Measurements from ENCODE around the gene TEX14.
"Not testable (repeated sequence)": the region's sequence is repeated elsewhere in the genome, so short reads cannot be mapped to it uniquely, and the experiment has no call there.

TEX14 gene

DNA sequence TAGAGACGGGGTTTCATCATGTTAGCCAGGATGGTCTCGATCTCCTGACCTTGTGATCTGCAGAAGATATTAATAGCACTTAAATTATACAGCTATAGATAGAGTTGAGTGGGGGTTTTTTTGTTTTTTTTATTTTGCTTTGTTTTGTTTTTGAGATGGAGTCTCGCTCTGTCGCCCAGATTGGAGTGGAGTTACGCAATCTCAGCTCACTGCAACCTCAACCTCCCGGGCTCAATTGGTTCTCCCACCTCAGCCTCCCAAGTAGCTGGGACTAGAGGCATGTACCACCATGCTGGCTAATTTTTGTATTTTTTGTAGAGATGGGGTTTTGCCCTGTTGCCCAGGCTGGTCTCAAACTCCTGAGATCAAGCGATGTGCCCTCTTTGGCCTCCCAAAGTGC lies 1.8 kb downstream of the TEX14 start:
- DNase-seq (ENCODE audit: insufficient read length, low spot score); FAIRE-seq: not testable (repeated sequence)

DNA sequence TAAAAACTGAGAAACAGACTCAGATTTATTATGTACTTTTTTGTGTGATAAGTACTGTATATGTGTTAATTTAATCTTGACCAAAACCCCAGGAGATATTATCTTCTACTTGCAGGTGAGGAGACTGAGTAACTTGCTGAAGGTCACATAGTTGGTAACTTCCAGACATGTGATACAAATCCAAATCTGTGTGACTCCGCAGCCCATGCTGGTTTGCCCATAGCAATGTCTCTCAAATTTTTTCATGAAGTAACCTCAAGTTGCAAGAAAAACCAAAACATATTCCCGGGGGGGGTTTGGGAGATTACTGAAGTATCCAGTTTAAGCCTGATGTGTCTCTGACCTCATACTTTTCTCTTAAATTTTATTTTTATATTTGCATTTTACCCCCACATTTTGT lies 3.3 kb downstream of the TEX14 start:
- no peak for FAIRE-seq
- no peak for DNase-seq (ENCODE audit: insufficient read length, low spot score)

DNA sequence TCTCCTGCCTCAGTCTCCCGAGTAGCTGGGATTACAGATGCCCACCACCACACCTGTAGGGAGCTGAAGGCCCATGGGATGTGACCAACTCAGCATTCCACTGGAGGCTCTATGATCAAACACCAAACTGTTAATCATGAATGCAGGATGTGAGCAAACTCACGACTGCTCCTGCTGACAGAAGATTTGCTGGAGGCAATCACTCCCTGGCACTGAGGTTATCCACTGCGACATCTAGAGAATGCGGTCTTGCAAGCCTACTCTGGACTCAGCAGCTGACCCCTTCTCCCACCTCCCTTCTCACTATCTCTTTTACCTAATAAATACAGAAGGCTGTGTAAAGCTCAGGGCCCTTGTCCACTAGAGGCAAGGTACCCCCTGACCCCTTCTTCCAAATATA lies 4.9 kb downstream of the TEX14 start:
- FAIRE-seq: no peak
- DNase-seq (ENCODE audit: insufficient read length, low spot score): no peak

DNA sequence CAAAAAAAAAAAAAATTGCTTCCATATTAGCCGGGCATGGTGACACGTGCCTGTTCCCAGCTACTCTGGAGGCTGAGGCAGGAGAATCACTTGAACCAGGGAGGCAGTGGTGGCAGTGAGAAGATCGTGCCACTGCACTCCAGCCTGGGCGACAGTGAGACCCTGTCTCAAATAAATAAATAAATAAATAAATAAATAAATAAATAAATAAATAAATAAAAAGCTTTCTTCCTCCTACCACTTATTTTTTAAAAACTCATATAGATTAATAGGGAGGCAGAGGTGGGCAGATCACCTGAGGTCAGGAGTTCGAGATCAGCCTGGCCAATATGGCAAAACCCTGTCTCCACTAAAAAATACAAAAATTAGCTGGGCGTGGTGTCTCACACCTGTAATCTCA lies 7.4 kb downstream of the TEX14 start:
- FAIRE-seq; DNase-seq (ENCODE audit: insufficient read length, low spot score): not testable (repeated sequence)

DNA sequence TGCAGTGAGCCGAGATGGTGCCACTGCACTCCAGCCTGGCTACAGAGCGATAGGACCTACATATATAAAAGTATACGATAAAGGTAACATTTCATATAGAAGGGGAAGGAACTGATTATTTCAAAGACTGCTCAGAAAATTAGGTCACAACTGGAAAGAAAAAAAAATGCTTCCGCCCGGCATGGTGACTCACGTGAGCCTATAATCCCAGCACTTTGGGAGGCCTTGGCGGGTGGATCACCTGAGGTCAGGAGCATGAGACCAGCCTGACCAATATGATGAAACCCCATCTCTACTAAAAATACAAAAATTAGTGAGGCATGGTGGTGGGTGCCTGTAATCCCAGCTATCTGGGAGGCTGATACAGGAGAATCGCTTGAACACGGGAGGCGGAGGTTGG lies 7.8 kb downstream of the TEX14 start:
- FAIRE-seq: no peak

DNA sequence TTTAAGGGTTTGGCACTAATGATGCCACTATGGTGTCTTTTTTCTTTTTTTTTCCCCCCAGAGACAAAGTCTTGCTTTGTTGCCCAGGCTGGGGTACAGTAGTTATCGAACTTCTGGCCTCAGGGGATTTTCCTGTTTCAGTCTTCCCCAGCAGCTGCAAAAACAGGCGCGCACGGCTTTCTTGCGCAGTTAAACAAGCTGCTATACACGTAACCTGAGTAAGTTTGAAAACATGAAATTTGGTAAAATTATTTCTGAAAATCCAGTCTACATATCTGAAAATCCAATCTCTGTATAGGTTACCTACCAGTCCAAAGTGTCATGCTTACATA lies 11.8 kb downstream of the TEX14 start:
- DNase-seq (ENCODE audit: insufficient read length, low spot score) (no peak), FAIRE-seq (no peak)

More for the DNA sequence above, 7.8 kb downstream of the TEX14 start:
- no peak for DNase-seq (ENCODE audit: insufficient read length, low spot score)

DNA sequence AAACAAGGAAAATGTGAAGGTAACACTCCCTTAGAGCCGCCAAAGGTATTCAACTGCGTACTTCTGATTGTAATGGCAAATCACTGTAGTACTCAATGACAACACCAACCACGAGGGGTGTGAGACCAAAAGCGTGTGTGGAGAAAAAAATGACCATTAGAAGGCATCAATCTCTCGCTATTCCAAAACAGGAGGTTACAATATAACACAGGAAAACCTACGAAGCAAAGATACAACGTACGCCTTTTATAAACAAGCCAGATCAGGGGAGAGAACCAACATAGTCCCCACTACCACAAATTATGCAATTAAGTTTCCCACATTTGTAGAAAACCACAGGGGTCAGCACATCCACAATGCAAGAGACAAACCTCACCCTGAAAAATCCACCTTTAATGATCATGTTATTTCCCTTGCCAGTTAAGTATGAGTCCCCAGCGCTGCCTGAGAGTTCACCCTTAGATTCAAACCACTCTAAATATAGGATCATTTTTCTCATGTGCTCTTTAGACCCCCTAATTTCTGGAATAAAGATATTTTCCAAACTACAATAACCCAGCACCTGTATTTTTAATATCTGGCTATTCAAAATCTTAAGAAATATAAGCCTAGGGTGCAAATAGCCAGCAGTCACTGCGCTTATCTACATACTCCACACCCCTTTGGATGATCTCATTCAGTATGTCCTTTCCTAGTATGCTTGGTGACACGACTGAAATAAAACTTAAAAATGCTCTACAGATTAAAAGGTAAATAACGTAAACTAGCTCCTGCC lies 12.4 kb downstream of the TEX14 start:
- DNase-seq (ENCODE audit: insufficient read length, low spot score) (no peak), FAIRE-seq (no peak)

DNA sequence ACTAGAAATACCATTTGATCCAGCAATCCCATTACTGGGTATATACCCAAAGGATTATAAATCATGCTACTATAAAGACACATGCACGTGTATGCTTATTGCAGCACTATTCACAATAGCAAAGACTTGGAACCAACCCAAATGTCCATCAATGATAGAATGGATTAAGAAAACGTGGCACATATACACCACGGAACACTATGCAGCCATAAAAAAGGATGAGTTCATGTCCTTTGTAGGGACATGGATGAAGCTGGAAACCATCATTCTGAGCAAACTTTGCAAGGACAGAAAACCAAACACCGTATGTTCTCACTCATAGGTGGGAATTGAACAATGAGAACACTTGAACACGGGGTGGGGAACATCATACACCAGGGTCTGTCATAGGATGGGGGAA lies 13.6 kb downstream of the TEX14 start:
- not testable (repeated sequence) for DNase-seq (ENCODE audit: insufficient read length, low spot score); FAIRE-seq

DNA sequence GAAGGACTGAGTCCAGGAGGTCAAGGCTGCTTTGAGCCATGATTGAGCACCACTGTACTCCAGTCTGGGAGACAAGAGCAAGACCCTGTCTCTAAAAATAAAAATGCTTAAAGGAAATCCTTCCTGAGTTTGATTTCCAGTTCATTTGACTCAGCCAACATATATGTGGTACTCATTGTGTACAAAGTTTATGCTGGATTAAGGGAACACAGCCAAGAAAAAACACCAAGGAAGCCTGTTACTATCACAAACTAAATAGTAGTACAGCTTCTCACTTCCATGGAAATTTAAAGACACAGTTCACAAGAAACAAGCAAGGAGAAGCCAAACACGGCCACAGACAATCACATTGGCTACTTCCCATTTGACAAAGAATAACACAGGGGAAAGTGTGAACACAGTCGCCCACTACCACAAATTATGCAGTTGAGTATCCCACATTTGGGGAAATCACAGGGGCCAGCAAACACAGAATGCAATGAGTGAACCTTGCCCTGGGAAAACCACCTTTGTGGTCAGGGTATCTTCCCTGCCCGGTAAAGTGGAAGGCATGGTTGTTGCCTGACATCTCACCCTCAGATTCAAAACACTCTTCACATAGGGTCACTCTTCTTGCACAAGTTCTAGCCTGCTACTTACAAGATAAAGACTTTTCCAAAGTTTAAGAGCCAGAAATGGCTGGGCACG lies 14.5 kb downstream of the TEX14 start:
- no peak for DNase-seq (ENCODE audit: insufficient read length, low spot score)
- FAIRE-seq: no peak

DNA sequence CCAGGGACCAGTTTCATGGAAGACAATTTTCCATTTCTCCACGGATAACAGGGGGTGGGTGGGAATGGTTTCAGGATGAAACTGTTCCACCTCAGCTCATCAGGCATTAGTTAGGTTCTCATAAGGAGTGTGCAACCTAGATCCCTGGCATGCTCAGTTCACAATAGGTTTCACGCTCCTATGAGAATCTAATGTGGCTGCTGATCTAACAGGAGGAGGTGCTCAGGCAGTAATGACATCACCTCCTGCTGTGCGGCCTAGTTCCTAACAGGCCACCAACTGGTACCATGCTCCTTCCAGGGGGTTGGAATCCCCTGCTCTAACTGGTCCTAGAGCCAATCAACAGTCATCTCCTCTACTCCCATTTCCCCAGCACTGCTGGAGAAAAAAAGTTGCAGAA lies 19.9 kb downstream of the TEX14 start:
- FAIRE-seq (no peak), DNase-seq (ENCODE audit: insufficient read length, low spot score) (no peak)

DNA sequence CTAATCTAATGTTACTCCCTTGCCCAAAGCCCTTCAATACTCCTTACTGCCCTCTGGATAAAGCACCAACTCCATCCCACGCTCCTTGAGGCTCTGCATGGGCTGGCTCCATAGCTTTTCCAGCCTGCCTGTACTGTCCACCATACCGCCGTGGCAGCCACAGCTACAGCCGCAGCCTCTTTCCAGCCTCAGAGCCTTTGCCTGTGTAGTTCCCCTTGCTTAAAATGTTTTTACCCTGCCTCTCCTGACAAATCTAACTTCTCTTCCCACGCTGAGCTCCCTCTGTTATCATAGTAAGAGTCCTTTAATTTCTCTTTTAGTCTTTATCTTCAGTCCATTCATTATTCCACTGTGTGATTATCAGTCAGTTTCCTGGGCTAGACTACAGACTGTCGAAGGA lies 22.0 kb downstream of the TEX14 start:
- FAIRE-seq (no peak), DNase-seq (ENCODE audit: insufficient read length, low spot score) (no peak)

DNA sequence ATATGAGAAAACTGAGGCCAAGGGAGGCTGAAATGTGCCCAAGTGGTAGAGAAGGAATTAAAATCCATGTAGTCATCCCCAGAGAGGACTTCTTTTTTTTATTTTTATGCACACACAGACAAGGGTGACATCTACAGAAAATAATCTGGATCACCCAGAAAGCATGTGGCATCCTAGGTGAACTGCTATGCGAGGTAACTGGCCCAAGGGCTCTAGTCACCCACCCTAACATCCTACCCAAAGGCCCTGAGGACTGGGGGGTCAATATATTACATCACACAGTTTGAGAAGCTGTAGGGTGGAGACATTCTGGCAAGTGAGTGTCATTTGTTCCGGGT lies 23.3 kb downstream of the TEX14 start:
- DNase-seq (ENCODE audit: insufficient read length, low spot score) (no peak), FAIRE-seq (no peak)

DNA sequence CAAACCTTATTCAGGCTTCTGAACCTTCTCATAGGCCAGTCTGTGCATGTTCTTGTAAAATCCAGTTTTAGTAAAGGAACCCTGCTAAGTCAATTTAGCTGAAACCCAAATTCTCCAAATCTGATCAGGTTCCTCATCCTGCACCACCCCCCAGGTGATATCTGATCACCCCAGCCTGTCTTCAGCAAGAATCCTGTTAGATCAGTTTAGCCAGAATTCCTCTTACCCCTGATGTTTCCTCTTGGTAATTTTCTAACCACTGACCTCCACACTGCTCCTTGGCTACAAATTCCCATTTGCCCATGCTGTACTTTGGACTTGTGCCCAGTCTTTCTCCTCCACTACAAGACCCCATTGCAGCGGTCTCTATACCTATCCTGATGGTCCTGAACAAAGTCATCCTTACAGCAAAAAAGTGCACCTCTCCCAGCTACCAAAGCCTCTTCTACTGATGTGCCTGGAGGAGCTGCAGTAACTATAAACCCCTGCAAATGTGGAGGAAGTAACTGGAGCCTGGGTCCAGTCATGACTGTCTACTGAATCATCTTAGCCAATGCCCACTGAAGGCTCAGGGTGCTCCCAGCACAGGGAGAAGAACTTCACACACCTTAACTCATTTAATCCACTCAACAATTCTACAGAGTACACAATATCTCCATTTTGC lies 23.8 kb downstream of the TEX14 start:
- FAIRE-seq (peak; percentile 13), DNase-seq (ENCODE audit: insufficient read length, low spot score) (peak; percentile 41)

DNA sequence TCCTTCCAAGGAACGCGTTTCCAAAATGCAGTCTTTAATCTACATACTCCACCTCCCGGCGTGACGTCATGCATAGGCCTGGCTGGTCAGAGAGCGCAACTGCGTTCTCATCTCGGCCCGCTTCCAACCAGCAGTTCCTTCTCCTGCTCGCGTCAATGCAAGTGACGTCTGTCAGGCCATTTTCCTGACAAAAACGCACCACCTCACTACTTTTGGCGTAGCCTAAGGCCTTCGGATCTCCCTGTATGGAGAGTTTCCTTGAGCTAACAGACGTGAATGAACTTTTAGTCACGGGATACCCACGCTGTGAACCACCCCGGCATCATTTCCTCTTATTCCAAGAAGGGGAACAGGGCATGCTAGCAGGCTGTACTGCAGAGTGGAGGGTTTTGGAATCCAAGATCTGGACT lies 25.0 kb downstream of the TEX14 start:
- no peak for FAIRE-seq

DNA sequence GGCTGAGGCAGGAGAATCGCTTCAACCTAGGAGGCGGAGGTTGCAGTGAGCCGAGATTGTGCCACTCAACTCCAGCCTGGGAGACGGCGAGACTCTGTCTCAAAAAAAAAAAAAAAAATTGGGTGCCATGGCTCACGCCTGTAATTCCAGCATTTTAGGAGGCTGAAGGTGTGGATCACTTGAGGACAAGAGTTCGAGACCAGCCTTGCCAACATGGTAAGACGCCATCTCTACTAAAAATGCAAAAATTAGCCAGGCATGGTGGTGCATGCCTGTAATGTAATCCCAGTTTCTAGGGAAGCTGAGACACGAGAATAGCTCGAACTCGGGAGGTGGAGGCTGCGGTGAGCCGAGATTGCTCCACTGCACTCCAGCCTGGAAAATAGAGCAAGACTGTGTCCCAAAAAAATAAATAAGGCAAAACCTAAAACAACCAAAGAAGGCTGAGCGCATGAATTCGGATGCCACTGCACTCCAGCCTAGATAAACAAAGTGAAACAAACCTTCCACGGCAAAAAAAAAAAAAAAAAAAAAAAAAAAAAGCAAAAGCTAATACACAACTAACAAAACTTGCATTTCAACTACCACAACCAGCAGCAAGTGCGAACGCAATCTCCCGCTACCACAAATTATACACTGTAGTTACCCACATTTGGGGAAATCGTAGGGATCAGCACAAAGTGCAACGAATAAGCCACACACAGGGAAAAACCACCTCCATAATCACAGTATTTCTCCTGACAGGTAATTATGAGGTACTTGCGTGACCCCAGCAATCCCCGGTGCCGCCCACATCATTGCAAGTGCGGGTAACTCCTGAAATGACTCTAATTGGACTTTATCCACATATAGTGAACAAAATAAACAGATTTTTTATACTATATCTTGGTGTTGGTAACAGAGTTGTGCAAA lies 25.6 kb downstream of the TEX14 start:
- FAIRE-seq (no peak), DNase-seq (ENCODE audit: insufficient read length, low spot score) (no peak)

More for the DNA sequence above, 25.0 kb downstream of the TEX14 start:
- DNase-seq (ENCODE audit: insufficient read length, low spot score): no peak

DNA sequence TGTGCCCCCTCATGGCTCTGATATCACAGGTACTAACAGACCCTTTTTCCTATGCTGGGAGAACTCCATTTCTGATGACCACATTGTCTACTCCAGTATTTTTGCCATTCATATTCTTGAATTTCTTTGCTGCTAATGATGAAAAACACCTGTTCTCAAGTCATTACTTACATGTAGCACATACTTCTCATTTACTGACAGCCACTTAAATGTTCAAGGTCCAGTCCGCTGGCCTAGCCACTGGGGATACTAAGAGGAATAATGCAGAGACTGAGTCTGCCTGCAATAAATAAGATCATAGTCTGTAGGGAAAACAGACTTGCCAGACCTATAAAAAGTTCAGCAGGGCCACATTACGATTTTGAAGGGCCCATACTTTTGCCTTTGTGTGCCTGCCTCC lies 27.5 kb downstream of the TEX14 start:
- no peak for FAIRE-seq

DNA sequence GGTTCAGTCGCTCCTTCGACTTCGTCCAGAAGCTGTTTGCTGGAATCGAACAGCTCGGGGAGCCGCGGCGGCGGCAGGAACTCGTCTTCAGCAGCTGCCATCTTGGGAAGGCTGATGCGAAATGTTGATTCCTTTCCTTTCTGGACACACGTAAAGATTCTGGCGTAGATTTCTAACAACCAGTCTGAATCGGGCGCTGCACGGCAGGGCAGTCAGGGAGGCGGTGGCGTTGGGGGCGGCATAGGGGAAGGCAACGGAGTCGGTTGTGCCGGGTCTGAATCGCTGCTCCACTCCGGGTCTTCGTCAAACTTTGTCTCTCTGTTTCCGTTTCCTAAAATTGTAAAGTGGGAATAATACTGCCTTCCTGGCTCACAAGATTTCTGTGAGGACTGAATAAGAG lies 30.3 kb downstream of the TEX14 start:
- DNase-seq (ENCODE audit: insufficient read length, low spot score) (no peak), FAIRE-seq (no peak)

More for the DNA sequence above, 27.5 kb downstream of the TEX14 start:
- DNase-seq (ENCODE audit: insufficient read length, low spot score): no peak

DNA sequence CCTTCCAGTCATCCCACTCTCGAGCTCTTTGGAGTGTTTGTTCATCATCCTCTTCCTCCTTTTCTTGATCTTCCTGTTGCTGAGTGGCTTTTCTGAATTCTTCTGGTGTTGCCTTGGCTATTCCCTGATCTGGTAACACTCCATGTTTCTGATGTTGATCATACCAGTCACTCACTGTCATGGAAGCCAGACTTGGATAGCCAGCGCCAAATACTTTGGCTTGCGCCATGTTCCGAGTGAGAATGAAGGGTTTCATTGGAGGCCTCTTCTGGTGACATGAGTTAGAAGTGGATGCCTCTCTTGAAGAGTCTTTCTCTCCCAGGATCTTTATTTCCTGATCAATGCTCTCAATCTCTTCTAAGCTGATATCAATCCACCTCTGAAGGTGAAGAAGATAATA lies 31.2 kb downstream of the TEX14 start:
- FAIRE-seq (no peak), DNase-seq (ENCODE audit: insufficient read length, low spot score) (no peak)

DNA sequence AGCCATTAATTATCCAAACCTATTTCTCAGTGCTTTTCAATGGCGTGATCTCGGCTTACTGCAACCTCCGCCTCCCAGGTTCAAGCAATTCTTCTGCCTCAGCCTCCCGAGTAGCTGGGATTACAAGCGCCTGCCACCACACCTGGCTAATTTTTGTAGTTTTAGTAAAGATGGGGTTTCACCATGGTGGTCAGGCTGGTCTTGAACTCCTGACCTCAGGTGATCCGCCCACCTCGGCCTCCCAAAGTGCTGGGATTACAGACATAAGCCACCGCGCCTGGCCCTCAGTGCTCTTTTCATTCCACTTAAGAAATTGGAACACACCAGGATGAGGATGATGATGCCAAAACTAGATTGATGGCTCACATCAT lies 32.1 kb downstream of the TEX14 start:
- not testable (repeated sequence) for FAIRE-seq; DNase-seq (ENCODE audit: insufficient read length, low spot score)

DNA sequence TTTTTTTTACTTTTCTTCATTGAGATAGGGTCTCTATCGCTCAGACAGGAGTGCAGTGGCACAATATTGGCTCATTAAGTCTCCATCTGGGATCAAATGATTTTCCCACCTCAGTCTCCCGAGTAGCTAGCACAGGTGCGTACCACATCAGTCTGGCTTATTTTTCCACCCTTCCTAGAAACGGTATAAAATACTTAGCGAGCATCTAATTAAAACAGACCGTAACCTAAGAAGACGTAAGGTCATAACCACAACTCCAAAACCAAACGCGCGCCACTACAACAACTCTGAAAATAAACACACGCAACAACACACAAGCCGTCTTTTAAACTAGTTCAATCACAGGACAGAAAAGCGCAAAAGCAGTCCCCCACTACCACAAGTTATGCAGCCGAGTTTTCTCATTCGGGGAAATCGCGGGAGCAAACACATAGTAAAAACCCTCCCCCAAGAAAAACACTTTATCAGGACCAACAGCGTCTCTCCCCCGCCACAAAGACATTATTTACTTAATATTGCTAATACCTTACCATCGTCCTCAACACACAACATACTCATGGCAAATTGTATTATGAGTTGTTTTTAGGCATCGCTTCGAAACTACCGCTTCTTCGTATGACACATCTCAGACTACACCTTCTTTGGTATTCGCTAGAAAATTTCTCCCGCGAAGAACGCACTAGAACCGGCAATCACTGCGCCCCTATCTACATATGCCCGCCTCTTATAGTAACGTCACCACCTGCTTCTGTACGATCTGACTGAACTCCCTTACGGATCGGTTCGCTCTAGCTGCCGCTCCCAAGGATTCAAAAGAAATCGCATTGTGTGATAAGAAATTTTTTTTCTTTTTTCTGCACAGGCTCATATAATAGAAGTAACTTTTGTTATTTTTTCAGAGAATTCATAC lies 32.8 kb downstream of the TEX14 start:
- DNase-seq (ENCODE audit: insufficient read length, low spot score) (peak; percentile 91), FAIRE-seq (peak; percentile 81)

All from HTR-8/SVneo (cell line).